ENCODE results near the gene TMEM248. TPM values are rescaled to one million over a fixed set of nuclear protein-coding genes. Genes with fewer than 3 reads are reported as not detected.

Gene TMEM248
- 80.8 to 94.3 TPM (median 88.3 TPM) in 5 replicates for total RNA-seq (2022; extraction: Qiagen RNA extraction)

DNA sequence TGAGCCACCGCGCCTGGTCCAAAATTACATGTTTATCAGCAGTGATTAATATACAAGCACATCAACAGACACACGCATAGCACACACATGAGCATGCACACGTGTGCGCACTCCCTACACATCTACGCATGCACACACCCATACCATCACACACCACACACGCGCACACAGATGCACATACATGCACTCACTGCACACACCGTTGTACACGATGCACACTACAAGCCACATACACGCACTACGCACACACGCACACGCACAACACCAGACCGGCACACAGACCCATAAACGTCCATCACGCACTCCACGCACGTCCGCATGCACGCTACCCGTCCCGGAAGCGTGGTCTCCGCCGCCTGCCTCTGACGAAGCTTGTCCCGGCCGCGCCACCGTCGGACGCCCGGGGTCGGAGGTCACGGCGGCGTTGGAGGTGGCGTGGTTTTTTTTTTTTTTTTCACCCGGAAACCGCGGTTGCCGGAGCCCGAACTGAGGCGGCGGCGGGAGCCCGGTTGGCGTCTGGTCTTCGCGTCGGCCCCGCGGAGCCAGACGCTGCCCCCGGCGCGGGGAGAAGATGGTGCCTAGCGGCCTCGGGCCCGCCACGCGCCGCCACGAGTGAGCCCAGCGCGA lies at the start of gene TMEM248:
Gene TMEM248 (plus strand): TSS at position 457 of the 627 bp plus-strand sequence. CDS start 20,641 bp downstream, outside the sequence.

DNA sequence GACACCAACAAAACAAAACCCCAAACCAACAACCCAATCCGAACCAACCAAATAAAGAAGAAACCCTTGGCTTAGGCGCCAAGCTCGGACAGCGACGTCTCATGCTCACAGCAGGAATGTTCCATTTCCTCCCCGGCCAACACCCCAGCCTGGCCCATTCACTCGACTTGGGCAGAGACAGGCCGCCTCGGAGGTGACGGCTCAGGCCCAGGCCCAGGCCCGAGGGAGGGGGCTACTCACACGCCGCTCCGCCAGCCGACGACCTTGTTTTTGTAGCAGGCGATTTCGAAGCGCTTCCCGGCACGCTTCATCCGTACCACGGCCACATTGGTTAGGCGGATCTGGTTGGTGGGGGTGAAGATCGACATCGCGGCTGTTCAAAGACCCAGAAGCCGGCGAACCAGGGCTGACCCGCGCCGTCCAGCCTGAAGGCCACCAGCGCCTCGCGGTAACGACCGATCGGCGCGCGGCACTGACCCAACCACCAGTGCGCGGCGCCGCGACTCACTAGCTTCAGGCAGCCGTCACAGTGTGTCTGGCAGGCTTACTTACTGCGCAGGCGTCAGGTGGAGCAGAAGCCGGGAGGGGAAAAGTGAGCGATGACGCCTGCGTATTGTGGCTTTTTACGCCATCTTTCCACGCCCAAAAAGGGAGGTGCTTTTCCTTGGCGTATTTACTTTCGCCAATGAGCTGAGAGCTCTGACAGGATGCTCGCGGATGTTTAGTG lies 74.2 kb downstream of the TMEM248 start, which contains the start of gene SBDS:
Gene SBDS (minus strand): TSS at position 537 of the 727 bp plus-strand sequence. CDS start 169 bp downstream, at position 368.

GRCh38 chr7:66996444-66997191 lies 75.6 kb downstream of the TMEM248 start, which contains the start of gene TYW1:
Gene TYW1, plus strand, starts transcription at chr7:66996833. Its CDS starts 146 bp downstream, at chr7:66996979.

Other genes with a start within 250 kb of the TMEM248 start
- 21.2 to 29.4 TPM (median 24.1 TPM) in 5 replicates for gene RABGEF1, start 180.5 kb upstream of the TMEM248 start, total RNA-seq (2022; extraction: Qiagen RNA extraction)
- gene SBDS, start 74.4 kb downstream of the TMEM248 start, total RNA-seq (2022; extraction: Qiagen RNA extraction) = 98.1 to 128 TPM (median 105 TPM) in 5 replicates
- 14.3 to 17.8 TPM (median 15.1 TPM) in 5 replicates for gene TYW1, start 75.6 kb downstream of the TMEM248 start, total RNA-seq (2022; extraction: Qiagen RNA extraction)